ENCODE data around the gene MAP6. TPM values are rescaled to one million over a fixed set of nuclear protein-coding genes. Genes with fewer than 3 reads are reported as not detected.

The MAP6 gene
- total RNA-seq, 1 experiment from 2014 or later = not detected

GRCh38 chr11:75560644-75561043 is 108.2 kb downstream of the MAP6 start:
- ChIA-PET RAD21 (ENCODE audit: low non-redundant PET in 1 of 2, low total read pairs in 2 of 2, uncharacterized antibody in 2 of 2, unreplicated experiment in 2 of 2) (no interaction called here), POLR2A (no interaction called here), CTCF (interaction anchor here (1.1 to 1.3 kb wide), 2 partner anchors 14 to 37 kb away, joined by 3 read pairs; no protein-coding TSS in a partner anchor)
- peaks cover 38% of the 10 kb centered on the region for H3K79me2 ChIP-seq (ENCODE audit: insufficient read depth, low read length)
- no peak for TF ChIP-seq POLR2A (IDR thresholded peaks at IDR 0.05; ENCODE audit: borderline replicate concordance, extremely low read depth, insufficient read depth, insufficient read length)
- no peak for TF ChIP-seq SRF (IDR thresholded peaks at IDR 0.05; ENCODE audit: low read depth)
- no peak for TF ChIP-seq ZFX (IDR thresholded peaks at IDR 0.05)
- no peak for TF ChIP-seq ELF1 (IDR thresholded peaks at IDR 0.05; ENCODE audit: borderline replicate concordance, low read depth)
- TF ChIP-seq CBX3 (IDR thresholded peaks at IDR 0.05; ENCODE audit: low read depth) = no peak
- TF ChIP-seq SIN3A (IDR thresholded peaks at IDR 0.05; ENCODE audit: low read depth) = no peak
- TF ChIP-seq EZH2phosphoT487 (IDR thresholded peaks at IDR 0.05; ENCODE audit: borderline replicate concordance) = no peak
- TF ChIP-seq YY1 (IDR thresholded peaks at IDR 0.05; ENCODE audit: extremely low read depth, insufficient replicate concordance, low read depth, low read length) = no peak
- no peak for TF ChIP-seq POLR2AphosphoS5 (IDR thresholded peaks at IDR 0.05; ENCODE audit: low read depth, low read length)
- TF ChIP-seq FOSL1 (IDR thresholded peaks at IDR 0.05; ENCODE audit: low read depth) = no peak
- TF ChIP-seq REST (IDR thresholded peaks at IDR 0.05; ENCODE audit: low read depth) = no peak
- no peak for TF ChIP-seq MAX (IDR thresholded peaks at IDR 0.05)
- no peak for TF ChIP-seq ZNF274 (IDR thresholded peaks at IDR 0.05; ENCODE audit: low read depth, low read length)
- no peak for TF ChIP-seq TCF7L2 (IDR thresholded peaks at IDR 0.05; ENCODE audit: borderline replicate concordance, extremely low read depth, insufficient read depth, insufficient read length)
- no peak for TF ChIP-seq ZBTB33 (IDR thresholded peaks at IDR 0.05; ENCODE audit: extremely low read depth, insufficient replicate concordance, low read length)
- no peak for TF ChIP-seq RAD21 (IDR thresholded peaks at IDR 0.05; ENCODE audit: low read depth)
- TF ChIP-seq CEBPB (IDR thresholded peaks at IDR 0.05; ENCODE audit: low read depth) = no peak
- TF ChIP-seq JUND (IDR thresholded peaks at IDR 0.05) = no peak
- no peak for TF ChIP-seq SP1 (IDR thresholded peaks at IDR 0.05; ENCODE audit: low read depth)
- TF ChIP-seq CTCF (IDR thresholded peaks at IDR 0.05 in 2 of 3, conservative IDR thresholded peaks at IDR 0.05 in 1 of 3; ENCODE audit: borderline replicate concordance in 1 of 3, insufficient read depth in 1 of 3, low read depth in 2 of 3, low read length in 2 of 3) = no peak
- H3K4me1 ChIP-seq (ENCODE audit: control insufficient read depth in 1 of 2, insufficient read depth in 2 of 2, low read length in 2 of 2) = peaks cover 17 to 67% of the 10 kb centered on the region in 2 experiments
- H2AFZ ChIP-seq (ENCODE audit: low read depth, low read length, poor library complexity, severe bottlenecking) = no peak overlapping the region
- H3K36me3 ChIP-seq (ENCODE audit: control insufficient read depth in 1 of 2, insufficient read depth in 2 of 2, low read length in 2 of 2) = 0 out of 4 replicates have a peak, but pooled peaks cover 0 to 5% of the 10 kb centered on the region in 2 experiments
- no peaks in the 10 kb centered on the region for H3K9me2 ChIP-seq (ENCODE audit: insufficient read depth)
- H3K9me3 ChIP-seq (ENCODE audit: control insufficient read depth in 1 of 2, insufficient read depth in 1 of 2, low read depth in 1 of 2, low read length in 2 of 2) = no peaks in the 10 kb centered on the region
- no peak overlapping the region for H3K4me3 ChIP-seq (replicated peaks in 1 of 2; ENCODE audit: low read depth in 1 of 2, low read length in 2 of 2)
- intact Hi-C loops (cut with micrococcal nuclease) = no loop called here
- H3K9ac ChIP-seq (ENCODE audit: low read length) = no peak overlapping the region
- H3K27ac ChIP-seq (ENCODE audit: low read depth, low read length) = no peak overlapping the region
- no TSS peak for BruUV-seq (replicated peaks)
- H3K4me2 ChIP-seq (ENCODE audit: low read length) = no peak overlapping the region
- ATAC-seq (no peak), DNase-seq (ENCODE audit: low read depth, low spot score) (no peak)
- H4K20me1 ChIP-seq (ENCODE audit: insufficient read depth) = no peaks in the 10 kb centered on the region
- H3K27me3 ChIP-seq (ENCODE audit: insufficient read depth, low read length) = no peaks in the 10 kb centered on the region
